ENCODE data around the gene WDR44. TPM values are rescaled to one million over a fixed set of nuclear protein-coding genes. Genes with fewer than 3 reads are reported as not detected.
"Not testable (repeated sequence)": the region's sequence is repeated elsewhere in the genome, so short reads cannot be mapped to it uniquely, and the experiment has no call there.

The WDR44 gene
- total RNA-seq, 2 experiments from 2014 or later: 9.9 to 10.2 TPM

DNA sequence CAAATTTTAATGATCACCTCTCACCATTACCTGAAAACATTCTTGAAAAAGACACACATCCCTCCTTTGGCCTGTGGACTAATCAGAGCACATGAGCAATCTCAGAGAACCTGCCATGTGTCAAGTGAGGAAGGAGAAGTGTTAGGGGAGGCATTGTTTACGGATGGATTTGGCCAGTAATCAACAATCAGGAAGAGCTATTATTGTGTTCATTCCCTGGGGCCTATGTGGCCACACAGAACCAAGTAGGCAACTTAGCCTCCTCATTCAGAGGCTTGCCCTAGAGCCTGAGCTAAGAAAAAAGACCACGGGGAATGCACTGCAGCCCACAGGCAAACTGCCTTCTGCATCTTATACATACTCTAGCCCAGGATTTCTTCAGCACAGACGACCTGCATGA is 109.1 kb downstream of the WDR44 start:
- ChIA-PET POLR2A (no interaction called here), CTCF (no interaction called here)
- Mint-ChIP-seq H3K27ac (no peak overlapping the region), H3K4me3 (no peak overlapping the region), H3K4me1 (ENCODE audit: low read depth) (no peaks in the 10 kb centered on the region), H3K36me3 (ENCODE audit: low read depth) (no peaks in the 10 kb centered on the region), H3K9me3 (no peaks in the 10 kb centered on the region), H3K27me3 (no peaks in the 10 kb centered on the region)
- TF ChIP-seq, protein P1, sequence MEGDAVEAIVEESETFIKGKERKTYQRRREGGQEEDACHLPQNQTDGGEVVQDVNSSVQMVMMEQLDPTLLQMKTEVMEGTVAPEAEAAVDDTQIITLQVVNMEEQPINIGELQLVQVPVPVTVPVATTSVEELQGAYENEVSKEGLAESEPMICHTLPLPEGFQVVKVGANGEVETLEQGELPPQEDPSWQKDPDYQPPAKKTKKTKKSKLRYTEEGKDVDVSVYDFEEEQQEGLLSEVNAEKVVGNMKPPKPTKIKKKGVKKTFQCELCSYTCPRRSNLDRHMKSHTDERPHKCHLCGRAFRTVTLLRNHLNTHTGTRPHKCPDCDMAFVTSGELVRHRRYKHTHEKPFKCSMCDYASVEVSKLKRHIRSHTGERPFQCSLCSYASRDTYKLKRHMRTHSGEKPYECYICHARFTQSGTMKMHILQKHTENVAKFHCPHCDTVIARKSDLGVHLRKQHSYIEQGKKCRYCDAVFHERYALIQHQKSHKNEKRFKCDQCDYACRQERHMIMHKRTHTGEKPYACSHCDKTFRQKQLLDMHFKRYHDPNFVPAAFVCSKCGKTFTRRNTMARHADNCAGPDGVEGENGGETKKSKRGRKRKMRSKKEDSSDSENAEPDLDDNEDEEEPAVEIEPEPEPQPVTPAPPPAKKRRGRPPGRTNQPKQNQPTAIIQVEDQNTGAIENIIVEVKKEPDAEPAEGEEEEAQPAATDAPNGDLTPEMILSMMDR (IDR thresholded peaks at IDR 0.05): no peak
- DNase-seq (no peak), ATAC-seq (no peak)
- intact Hi-C loops (cut with micrococcal nuclease): no loop called here

DNA sequence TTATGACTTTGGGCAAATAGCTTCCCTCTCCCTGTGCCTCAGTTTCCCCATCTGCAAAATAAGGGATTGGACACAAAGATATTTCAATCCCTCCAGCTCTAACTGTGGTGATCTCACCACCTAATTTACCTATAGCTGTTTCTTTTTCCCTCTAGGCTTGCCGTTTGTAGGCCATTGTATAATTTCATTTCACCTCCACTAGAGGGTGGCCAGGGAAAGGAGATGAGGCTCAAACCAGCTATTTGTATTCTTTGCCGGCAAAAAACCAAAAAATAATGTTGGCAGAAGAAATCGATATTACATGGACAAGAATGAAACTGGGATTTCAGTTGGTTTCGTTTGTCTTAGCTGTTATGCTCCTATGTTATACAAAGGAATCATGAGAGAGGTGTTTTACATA is 113.6 kb downstream of the WDR44 start:
- ChIA-PET POLR2A (no interaction called here), CTCF (interaction anchor here (0.6 to 2.3 kb wide), 23 partner anchors 9 to 395 kb away, joined by 3 to 46 read pairs (median 4); partner anchors contain the start of gene DOCK11)
- intact Hi-C loops (cut with micrococcal nuclease): loop anchor here (2.0 kb wide), 1 partner anchor 141 kb away; no protein-coding TSS in a partner anchor
- ATAC-seq: peak; percentile 73
- TF ChIP-seq, protein P1 (IDR thresholded peaks at IDR 0.05): peak; percentile 46
- H3K36me3 Mint-ChIP-seq (ENCODE audit: low read depth): no peaks in the 10 kb centered on the region
- DNase-seq: peak; percentile 9
- no peak overlapping the region for H3K27ac Mint-ChIP-seq
- no peak overlapping the region for H3K4me3 Mint-ChIP-seq
- H3K4me1 Mint-ChIP-seq (ENCODE audit: low read depth): no peaks in the 10 kb centered on the region
- no peaks in the 10 kb centered on the region for H3K27me3 Mint-ChIP-seq
- H3K9me3 Mint-ChIP-seq: no peaks in the 10 kb centered on the region

DNA sequence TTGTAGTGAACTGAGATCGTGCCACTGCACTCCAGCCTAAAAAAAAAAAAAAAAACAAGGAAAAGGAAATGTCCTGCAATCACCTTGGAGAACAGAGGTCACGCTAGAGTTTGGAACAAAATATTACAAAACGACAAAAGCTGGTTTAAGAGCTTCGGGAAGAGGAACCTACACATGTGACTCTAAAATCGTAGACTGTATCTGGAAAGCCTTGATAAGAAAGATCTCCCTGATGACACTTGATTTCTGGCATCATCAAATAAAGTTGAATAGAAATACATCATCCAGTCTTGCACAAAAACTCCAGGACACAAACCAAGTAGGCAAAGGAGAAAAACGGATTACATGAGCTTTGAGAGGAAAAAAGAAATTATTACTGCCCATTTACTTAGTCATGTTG is 118.6 kb downstream of the WDR44 start:
- no peak overlapping the region for H3K4me3 Mint-ChIP-seq
- TF ChIP-seq, protein P1 (IDR thresholded peaks at IDR 0.05): no peak

DNA sequence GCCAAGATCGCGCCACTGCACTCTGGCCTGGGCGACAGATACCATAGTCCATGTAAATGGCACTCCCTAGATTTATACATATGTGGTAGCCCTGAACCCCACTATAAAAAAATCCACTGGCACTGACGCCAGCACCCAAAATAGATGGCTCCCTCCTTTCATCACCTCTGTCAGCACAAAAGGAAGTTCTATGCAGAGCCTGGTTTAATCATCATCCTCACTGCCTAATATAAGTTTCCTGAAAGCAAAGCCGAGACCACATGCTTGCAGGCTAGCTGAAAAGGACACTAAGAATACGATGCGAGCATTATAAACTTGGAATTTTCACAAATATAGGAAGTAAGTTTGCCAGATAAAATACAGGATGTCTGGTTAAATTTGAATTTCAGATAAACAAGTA is 122.2 kb downstream of the WDR44 start:
- ChIA-PET CTCF (interaction anchor here (4.2 kb wide), 1 partner anchor 8 kb away, joined by 14 read pairs; no protein-coding TSS in a partner anchor), POLR2A (no interaction called here)
- Mint-ChIP-seq H3K27ac (no peak overlapping the region), H3K4me1 (ENCODE audit: low read depth) (no peaks in the 10 kb centered on the region), H3K27me3 (no peaks in the 10 kb centered on the region), H3K4me3 (no peak overlapping the region), H3K36me3 (ENCODE audit: low read depth) (no peaks in the 10 kb centered on the region), H3K9me3 (peaks cover 4% of the 10 kb centered on the region)
- DNase-seq (no peak), ATAC-seq (no peak)
- intact Hi-C loops (cut with micrococcal nuclease): no loop called here
- TF ChIP-seq, protein P1 (IDR thresholded peaks at IDR 0.05): no peak

More for the DNA sequence above, 118.6 kb downstream of the WDR44 start:
- Mint-ChIP-seq H3K36me3 (ENCODE audit: low read depth) (no peaks in the 10 kb centered on the region), H3K27me3 (no peaks in the 10 kb centered on the region), H3K4me1 (ENCODE audit: low read depth) (no peaks in the 10 kb centered on the region), H3K27ac (no peak overlapping the region), H3K9me3 (no peaks in the 10 kb centered on the region)
- CTCF ChIA-PET: interaction anchor here (1.0 kb wide), 1 partner anchor 137 kb away, joined by 3 read pairs; no protein-coding TSS in a partner anchor
- DNase-seq (no peak), ATAC-seq (no peak)
- intact Hi-C loops (cut with micrococcal nuclease): no loop called here
- POLR2A ChIA-PET: no interaction called here

DNA sequence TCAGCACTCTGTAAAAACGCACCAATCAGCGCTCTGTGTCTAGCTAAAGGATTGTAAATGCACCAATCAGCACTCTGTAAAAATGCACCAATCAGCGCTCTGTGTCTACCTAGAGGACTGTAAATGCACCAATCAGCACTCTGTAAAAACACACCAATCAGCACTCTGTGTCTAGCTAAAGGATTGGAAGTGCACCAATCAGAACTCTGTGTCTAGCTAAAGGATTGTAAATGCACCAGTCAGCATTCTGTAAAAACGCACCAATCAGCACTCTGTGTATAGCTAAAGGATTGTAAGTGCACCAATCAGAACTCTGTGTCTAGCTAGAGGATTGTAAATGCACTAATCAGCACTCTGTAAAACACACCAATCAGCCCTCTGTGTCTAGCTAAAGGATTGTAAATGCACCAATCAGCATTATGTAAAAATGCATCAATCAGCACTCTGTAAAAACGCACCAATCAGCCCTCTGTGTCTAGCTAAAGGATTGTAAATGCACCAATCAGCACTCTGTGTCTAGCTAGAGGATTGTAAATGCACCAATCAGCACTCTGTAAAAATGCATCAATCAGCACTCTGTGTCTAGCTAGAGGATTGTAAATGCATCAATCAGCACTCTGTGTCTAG is 124.9 kb downstream of the WDR44 start:
- intact Hi-C loops (cut with micrococcal nuclease); H3K4me1 Mint-ChIP-seq (ENCODE audit: low read depth); H3K27me3 Mint-ChIP-seq; H3K36me3 Mint-ChIP-seq (ENCODE audit: low read depth); ATAC-seq; DNase-seq; H3K9me3 Mint-ChIP-seq; H3K27ac Mint-ChIP-seq; H3K4me3 Mint-ChIP-seq: not testable (repeated sequence)
- ChIA-PET POLR2A (interaction anchor here (1.2 kb wide), 1 partner anchor 24 kb away, joined by 3 read pairs; the partner anchor contains the start of gene DOCK11), CTCF (interaction anchor here (0.6 to 4.2 kb wide), 4 partner anchors 11 to 236 kb away, joined by 3 to 14 read pairs (median 4); no protein-coding TSS in a partner anchor)
